Adipocyte (in vitro differentiated cells): ENCODE data around the gene QRFP.

Source experiments
- DNase-seq: peaks from one replicate; pipeline ENCODE4 v3.0.0-alpha.2; 2015; ENCODE audit warnings: low read depth
- H3K27me3 ChIP-seq: replicated peaks from 2 replicates; pipeline ENCODE4 v1.7.0; 2013; ENCODE audit warnings: mild to moderate bottlenecking, low read length, moderate library complexity; ENCODE audit not compliant: control insufficient read depth, insufficient read depth
- H3K36me3 ChIP-seq: 2 replicates; pipeline ENCODE4 v1.7.0; 2013; ENCODE audit warnings: low read length, mild to moderate bottlenecking, moderate library complexity; ENCODE audit not compliant: control insufficient read depth, insufficient read depth, severe bottlenecking
- H3K4me1 ChIP-seq: 2 replicates; pipeline ENCODE4 v1.7.0; 2013; ENCODE audit warnings: mild to moderate bottlenecking, low read length, moderate library complexity; ENCODE audit not compliant: control insufficient read depth, insufficient read depth
- H3K4me3 ChIP-seq: 2 replicates; pipeline ENCODE4 v1.7.0; 2013; ENCODE audit warnings: mild to moderate bottlenecking, low read length, moderate library complexity
- H3K9ac ChIP-seq: 2 replicates; pipeline ENCODE4 v1.7.0; 2013; ENCODE audit warnings: mild to moderate bottlenecking, low read length, moderate library complexity
- H3K9me3 ChIP-seq: 2 replicates; pipeline ENCODE4 v1.7.0; 2013; ENCODE audit warnings: mild to moderate bottlenecking, low read length, moderate library complexity; ENCODE audit not compliant: control insufficient read depth

Gene QRFP

GRCh38 chr9:130883479-130883878 is 13.1 kb downstream of the QRFP start:
- Histone ChIP-seq H3K4me1 (no peaks in the 10 kb centered on the region), H3K36me3 (peaks cover 100% of the 10 kb centered on the region), H3K4me3 (no peak overlapping the region), H3K9me3 (no peaks in the 10 kb centered on the region), H3K27me3 (no peaks in the 10 kb centered on the region), H3K9ac (no peak overlapping the region)
- no peak for DNase-seq

- Histone ChIP-seq H3K9me3 (no peaks in the 10 kb centered on the region), H3K4me1 (no peaks in the 10 kb centered on the region), H3K27me3 (no peaks in the 10 kb centered on the region), H3K4me3 (no peak overlapping the region), H3K36me3 (peaks cover 97% of the 10 kb centered on the region), H3K9ac (no peak overlapping the region)
- no peak for DNase-seq
Observed at GRCh38 chr9:130882696-130883225, 13.9 kb downstream of the QRFP start.

GRCh38 chr9:130881516-130881915 is 15.1 kb downstream of the QRFP start:
- no peak for DNase-seq
- Histone ChIP-seq H3K4me3 (no peak overlapping the region), H3K9me3 (no peaks in the 10 kb centered on the region), H3K9ac (no peak overlapping the region), H3K27me3 (no peaks in the 10 kb centered on the region), H3K36me3 (peaks cover 92% of the 10 kb centered on the region), H3K4me1 (peaks cover 9% of the 10 kb centered on the region)

GRCh38 chr9:130880599-130881220 is 15.9 kb downstream of the QRFP start:
- DNase-seq = no peak
- Histone ChIP-seq H3K9ac (no peak overlapping the region), H3K4me3 (no peak overlapping the region), H3K36me3 (peaks cover 88% of the 10 kb centered on the region), H3K27me3 (no peaks in the 10 kb centered on the region), H3K4me1 (peaks cover 9% of the 10 kb centered on the region), H3K9me3 (no peaks in the 10 kb centered on the region)

- Histone ChIP-seq H3K4me1 (peaks cover 9% of the 10 kb centered on the region), H3K9ac (no peak overlapping the region), H3K36me3 (peaks cover 87% of the 10 kb centered on the region), H3K4me3 (no peak overlapping the region), H3K27me3 (no peaks in the 10 kb centered on the region), H3K9me3 (no peaks in the 10 kb centered on the region)
- no peak for DNase-seq
Observed at GRCh38 chr9:130879863-130880411, 16.7 kb downstream of the QRFP start.

GRCh38 chr9:130878295-130878694 is 18.3 kb downstream of the QRFP start:
- H3K9ac ChIP-seq = no peak overlapping the region
- no peak for DNase-seq
- peaks cover 87% of the 10 kb centered on the region for H3K36me3 ChIP-seq
- no peak overlapping the region for H3K4me3 ChIP-seq
- no peaks in the 10 kb centered on the region for H3K9me3 ChIP-seq
- H3K4me1 ChIP-seq = peaks cover 12% of the 10 kb centered on the region
- H3K27me3 ChIP-seq = no peaks in the 10 kb centered on the region

- H3K36me3 ChIP-seq = peaks cover 86% of the 10 kb centered on the region
- DNase-seq = no peak
Observed at GRCh38 chr9:130877300-130877699, 19.3 kb downstream of the QRFP start.

GRCh38 chr9:130874783-130875182 is 21.8 kb downstream of the QRFP start:
- H3K36me3 ChIP-seq = peaks cover 81% of the 10 kb centered on the region
- H3K9ac ChIP-seq = no peak overlapping the region
- H3K4me3 ChIP-seq = no peak overlapping the region
- DNase-seq = no peak
- H3K27me3 ChIP-seq = no peaks in the 10 kb centered on the region
- no peaks in the 10 kb centered on the region for H3K9me3 ChIP-seq
- H3K4me1 ChIP-seq = peaks cover 33% of the 10 kb centered on the region

More at GRCh38 chr9:130877300-130877699, 19.3 kb downstream of the QRFP start:
- no peaks in the 10 kb centered on the region for H3K9me3 ChIP-seq
- no peaks in the 10 kb centered on the region for H3K27me3 ChIP-seq
- H3K4me1 ChIP-seq = peaks cover 22% of the 10 kb centered on the region
- peak overlapping the region; percentile 19 for H3K9ac ChIP-seq
- no peak overlapping the region for H3K4me3 ChIP-seq

GRCh38 chr9:130873966-130874365 is 22.6 kb downstream of the QRFP start:
- H3K9ac ChIP-seq = no peak overlapping the region
- no peak overlapping the region for H3K4me3 ChIP-seq
- DNase-seq = no peak
- H3K36me3 ChIP-seq = peaks cover 73% of the 10 kb centered on the region
- no peaks in the 10 kb centered on the region for H3K9me3 ChIP-seq
- no peaks in the 10 kb centered on the region for H3K27me3 ChIP-seq
- peaks cover 40% of the 10 kb centered on the region for H3K4me1 ChIP-seq

- Histone ChIP-seq H3K4me1 (peaks cover 40% of the 10 kb centered on the region), H3K27me3 (no peaks in the 10 kb centered on the region), H3K4me3 (no peak overlapping the region), H3K9me3 (no peaks in the 10 kb centered on the region), H3K9ac (peak overlapping the region; percentile 17), H3K36me3 (peaks cover 64% of the 10 kb centered on the region)
- no peak for DNase-seq
Observed at GRCh38 chr9:130872912-130873503, 23.6 kb downstream of the QRFP start.

- H3K27me3 ChIP-seq = no peaks in the 10 kb centered on the region
- no peaks in the 10 kb centered on the region for H3K9me3 ChIP-seq
- H3K9ac ChIP-seq = no peak overlapping the region
- H3K36me3 ChIP-seq = peaks cover 64% of the 10 kb centered on the region
- DNase-seq = no peak
- H3K4me3 ChIP-seq = no peak overlapping the region
- peaks cover 42% of the 10 kb centered on the region for H3K4me1 ChIP-seq
Observed at GRCh38 chr9:130872508-130872907, 24.1 kb downstream of the QRFP start.
